Measurements from ENCODE around the gene ABCG1. TPM values are rescaled to one million over a fixed set of nuclear protein-coding genes. Genes with fewer than 3 reads are reported as not detected.
A peak's percentile ranks its signal among the peaks of the same experiment; 100 is the strongest.

The ABCG1 gene
- total RNA-seq, 1 experiment from 2014 or later, result 6.0 TPM

GRCh38 chr21:42209801-42210479, 9.0 kb upstream of the ABCG1 start:
- DNase-seq (ENCODE audit: low spot score), result no peak
- in situ Hi-C loops (cut with HindIII; ENCODE audit: low sequenced_read_pairs), result no loop called here

GRCh38 chr21:42212266-42212665, 6.7 kb upstream of the ABCG1 start:
- in situ Hi-C loops (cut with HindIII; ENCODE audit: low sequenced_read_pairs), result no loop called here
- no peak for DNase-seq (ENCODE audit: low spot score)

- in situ Hi-C loops (cut with HindIII; ENCODE audit: low sequenced_read_pairs), result no loop called here
- DNase-seq (ENCODE audit: low spot score), result no peak
Observed at GRCh38 chr21:42213082-42213774, 5.7 kb upstream of the ABCG1 start.

- in situ Hi-C loops (cut with HindIII; ENCODE audit: low sequenced_read_pairs), result no loop called here
Observed at GRCh38 chr21:42214081-42214750, 4.7 kb upstream of the ABCG1 start.

GRCh38 chr21:42214921-42215320, 4.0 kb upstream of the ABCG1 start:
- no peak for DNase-seq (ENCODE audit: low spot score)
- in situ Hi-C loops (cut with HindIII; ENCODE audit: low sequenced_read_pairs), result no loop called here

More at GRCh38 chr21:42214081-42214750, 4.7 kb upstream of the ABCG1 start:
- DNase-seq (ENCODE audit: low spot score), result no peak

GRCh38 chr21:42215942-42216725, 2.8 kb upstream of the ABCG1 start:
- DNase-seq (ENCODE audit: low spot score), result no peak
- in situ Hi-C loops (cut with HindIII; ENCODE audit: low sequenced_read_pairs), result no loop called here

GRCh38 chr21:42216726-42217572, 2.0 kb upstream of the ABCG1 start:
- DNase-seq (ENCODE audit: low spot score), result peak; percentile 26
- in situ Hi-C loops (cut with HindIII; ENCODE audit: low sequenced_read_pairs), result no loop called here

- DNase-seq (ENCODE audit: low spot score), result no peak
- in situ Hi-C loops (cut with HindIII; ENCODE audit: low sequenced_read_pairs), result no loop called here
Observed at GRCh38 chr21:42219606-42220137, 732 bp downstream of the ABCG1 start.

- peak; percentile 99 for DNase-seq (ENCODE audit: low spot score)
- in situ Hi-C loops (cut with HindIII; ENCODE audit: low sequenced_read_pairs), result no loop called here
Observed at GRCh38 chr21:42220138-42220701, 1.3 kb downstream of the ABCG1 start.

- in situ Hi-C loops (cut with HindIII; ENCODE audit: low sequenced_read_pairs), result no loop called here
- peak; percentile 49 for DNase-seq (ENCODE audit: low spot score)
Observed at GRCh38 chr21:42221581-42222345, 2.8 kb downstream of the ABCG1 start.

- in situ Hi-C loops (cut with HindIII; ENCODE audit: low sequenced_read_pairs), result no loop called here
Observed at GRCh38 chr21:42222386-42222785, 3.4 kb downstream of the ABCG1 start.

GRCh38 chr21:42222821-42223390, 4.0 kb downstream of the ABCG1 start:
- in situ Hi-C loops (cut with HindIII; ENCODE audit: low sequenced_read_pairs), result no loop called here

More at GRCh38 chr21:42222386-42222785, 3.4 kb downstream of the ABCG1 start:
- DNase-seq (ENCODE audit: low spot score), result no peak

GRCh38 chr21:42223826-42224575, 5.1 kb downstream of the ABCG1 start:
- in situ Hi-C loops (cut with HindIII; ENCODE audit: low sequenced_read_pairs), result no loop called here
- no peak for DNase-seq (ENCODE audit: low spot score)

More at GRCh38 chr21:42222821-42223390, 4.0 kb downstream of the ABCG1 start:
- no peak for DNase-seq (ENCODE audit: low spot score)

GRCh38 chr21:42225042-42225441, 6.1 kb downstream of the ABCG1 start:
- in situ Hi-C loops (cut with HindIII; ENCODE audit: low sequenced_read_pairs), result no loop called here
- no peak for DNase-seq (ENCODE audit: low spot score)

- in situ Hi-C loops (cut with HindIII; ENCODE audit: low sequenced_read_pairs), result no loop called here
- DNase-seq (ENCODE audit: low spot score), result no peak
Observed at GRCh38 chr21:42225571-42226155, 6.7 kb downstream of the ABCG1 start.

- DNase-seq (ENCODE audit: low spot score), result no peak
- in situ Hi-C loops (cut with HindIII; ENCODE audit: low sequenced_read_pairs), result no loop called here
Observed at GRCh38 chr21:42226626-42227025, 7.7 kb downstream of the ABCG1 start.

Data from G401 (cell line).